LNCaP clone FGC (cell line): ENCODE data around the gene STUB1.

Experiments used
- DNase-seq: peaks from one replicate; pipeline ENCODE4 v3.0.0-alpha.2; 2011; ENCODE audit warnings: low read depth
- H3K4me3 ChIP-seq: 2 replicates; pipeline ENCODE4 v1.5.1; 2011; ENCODE audit warnings: mild to moderate bottlenecking, low read depth, low read length, control low read depth
- CTCF ChIP-seq: IDR thresholded peaks from 2 replicates; pipeline ENCODE4 v1.5.1; 2012; ENCODE audit warnings: mild to moderate bottlenecking; ENCODE audit not compliant: control insufficient read depth, insufficient read depth; ENCODE audit errors: extremely low read depth

Gene STUB1

GRCh38 chr16:676913-677312, 3.3 kb upstream of the STUB1 start:
- H3K4me3 ChIP-seq = no peak overlapping the region
- no peak for DNase-seq
- no peak for TF ChIP-seq CTCF

- H3K4me3 ChIP-seq = no peak overlapping the region
- TF ChIP-seq CTCF = no peak
- DNase-seq = no peak
Observed at GRCh38 chr16:677316-678190, 2.7 kb upstream of the STUB1 start.

GRCh38 chr16:678209-678857, 1.9 kb upstream of the STUB1 start:
- no peak for DNase-seq
- H3K4me3 ChIP-seq = no peak overlapping the region
- TF ChIP-seq CTCF = no peak

GRCh38 chr16:678858-679813, 1.1 kb upstream of the STUB1 start:
- peak; percentile 59 for DNase-seq
- peak overlapping the region; percentile 52 for H3K4me3 ChIP-seq
- no peak for TF ChIP-seq CTCF

- peak overlapping the region; percentile 72 for H3K4me3 ChIP-seq
- no peak for TF ChIP-seq CTCF
- no peak for DNase-seq
Observed at GRCh38 chr16:680625-680945, 375 bp downstream of the STUB1 start.

GRCh38 chr16:680967-681745, 946 bp downstream of the STUB1 start:
- peak; percentile 19; the same call in 1 of the 2 replicates for TF ChIP-seq CTCF
- H3K4me3 ChIP-seq = peak overlapping the region; percentile 72
- DNase-seq = peak; percentile 70
